SU-DHL-6 (cell line): ENCODE data around the gene NUBPL.

Experiments used
- H2AFZ ChIP-seq: fragments of 200-600 bp; sonication (generic); 2 replicates; pipeline ENCODE4 v1.6.1; 2014; ENCODE audit warnings: low read depth, mild to moderate bottlenecking, moderate library complexity, mixed read lengths, antibody characterized with exemption, low read length; ENCODE audit not compliant: severe bottlenecking
- H3F3A ChIP-seq: fragments of 200-600 bp; shearing (Covaris generic); 2 replicates; pipeline ENCODE4 v1.6.0; 2016; ENCODE audit warnings: antibody characterized with exemption, mild to moderate bottlenecking; ENCODE audit not compliant: insufficient read depth
- H3K27ac ChIP-seq: fragments of 200-600 bp; sonication (generic); 2 replicates; pipeline ENCODE4 v1.5.1; 2016; ENCODE audit warnings: low read depth, mild to moderate bottlenecking, low read length, moderate library complexity, mixed read lengths
- H3K27me3 ChIP-seq: fragments of 200-600 bp; sonication (generic), shearing (Covaris generic); 2 replicates; pipeline ENCODE4 v1.6.0; 2014; ENCODE audit warnings: mild to moderate bottlenecking, low read length
- H3K36me3 ChIP-seq: fragments of 200-600 bp; sonication (generic); 2 replicates; pipeline ENCODE4 v1.6.1; 2014; ENCODE audit warnings: mild to moderate bottlenecking, low read length, mixed read lengths
- H3K4me2 ChIP-seq: fragments of 300-600, 200-600 bp; shearing (Covaris generic), sonication (generic); 2 replicates; pipeline ENCODE4 v1.6.0; 2014; ENCODE audit warnings: low read length, low read depth, mild to moderate bottlenecking; ENCODE audit not compliant: poor library complexity, severe bottlenecking
- H3K4me3 ChIP-seq: fragments of 200-600 bp; sonication (generic); 2 replicates; pipeline ENCODE4 v1.5.1; 2014; ENCODE audit warnings: antibody characterized with exemption, low read length, mild to moderate bottlenecking, mixed read lengths; ENCODE audit not compliant: insufficient read depth, poor library complexity, severe bottlenecking
- H3K79me2 ChIP-seq: fragments of 200-600 bp; sonication (generic); 2 replicates; pipeline ENCODE4 v1.6.1; 2014; ENCODE audit warnings: mild to moderate bottlenecking, low read length, moderate library complexity; ENCODE audit not compliant: insufficient read depth
- H3K9ac ChIP-seq: fragments of 200-600 bp; sonication (generic); 2 replicates; pipeline ENCODE4 v1.7.0; 2014; ENCODE audit warnings: mild to moderate bottlenecking, low read length
- H3K9me2 ChIP-seq: fragments of 200-600 bp; sonication (generic); replicated peaks from 2 replicates; pipeline ENCODE4 v1.6.1; 2014; ENCODE audit warnings: low read length; ENCODE audit not compliant: insufficient read depth
- H3K9me3 ChIP-seq: fragments of 200-600 bp; sonication (generic); 2 replicates; pipeline ENCODE4 v1.6.1; 2014; ENCODE audit warnings: low read length, mixed read lengths; ENCODE audit not compliant: insufficient read depth
- H4K20me1 ChIP-seq: fragments of 200-600 bp; sonication (generic); 2 replicates; pipeline ENCODE4 v1.6.1; 2014; ENCODE audit warnings: low read depth, mild to moderate bottlenecking, antibody characterized with exemption, low read length, moderate library complexity, mixed read lengths
- EZH2phosphoT487 ChIP-seq: fragments of 200-600 bp; sonication (generic), shearing (Covaris generic); conservative IDR thresholded peaks from 2 replicates; pipeline ENCODE4 v1.6.1; 2018; ENCODE audit warnings: mild to moderate bottlenecking, antibody characterized with exemption, low read length, moderate library complexity, mixed read lengths
- TF ChIP-seq, protein P1 (sequence below): fragments of 200-600 bp; sonication (generic); IDR thresholded peaks from one replicate; pipeline ENCODE4 v1.5.1; 2017; ENCODE audit warnings: antibody characterized with exemption, mild to moderate bottlenecking, low read length, moderate library complexity; ENCODE audit not compliant: insufficient read depth, poor library complexity, severe bottlenecking

Gene NUBPL

GRCh38 chr14:31895646-31896045, 334.4 kb downstream of the NUBPL start:
- Histone ChIP-seq H3K9me3 (no peaks in the 10 kb centered on the region), H3K79me2 (no peaks in the 10 kb centered on the region), H3K4me3 (no peak overlapping the region), H3K9ac (no peak overlapping the region), H2AFZ (no peak overlapping the region), H3K27me3 (no peaks in the 10 kb centered on the region), H3K9me2 (no peaks in the 10 kb centered on the region), H3K27ac (no peak overlapping the region), H3K36me3 (no peaks in the 10 kb centered on the region), H3F3A (no peaks in the 10 kb centered on the region), H4K20me1 (no peaks in the 10 kb centered on the region), H3K4me2 (no peak overlapping the region)
- no peak for TF ChIP-seq EZH2phosphoT487
- TF ChIP-seq, protein P1, sequence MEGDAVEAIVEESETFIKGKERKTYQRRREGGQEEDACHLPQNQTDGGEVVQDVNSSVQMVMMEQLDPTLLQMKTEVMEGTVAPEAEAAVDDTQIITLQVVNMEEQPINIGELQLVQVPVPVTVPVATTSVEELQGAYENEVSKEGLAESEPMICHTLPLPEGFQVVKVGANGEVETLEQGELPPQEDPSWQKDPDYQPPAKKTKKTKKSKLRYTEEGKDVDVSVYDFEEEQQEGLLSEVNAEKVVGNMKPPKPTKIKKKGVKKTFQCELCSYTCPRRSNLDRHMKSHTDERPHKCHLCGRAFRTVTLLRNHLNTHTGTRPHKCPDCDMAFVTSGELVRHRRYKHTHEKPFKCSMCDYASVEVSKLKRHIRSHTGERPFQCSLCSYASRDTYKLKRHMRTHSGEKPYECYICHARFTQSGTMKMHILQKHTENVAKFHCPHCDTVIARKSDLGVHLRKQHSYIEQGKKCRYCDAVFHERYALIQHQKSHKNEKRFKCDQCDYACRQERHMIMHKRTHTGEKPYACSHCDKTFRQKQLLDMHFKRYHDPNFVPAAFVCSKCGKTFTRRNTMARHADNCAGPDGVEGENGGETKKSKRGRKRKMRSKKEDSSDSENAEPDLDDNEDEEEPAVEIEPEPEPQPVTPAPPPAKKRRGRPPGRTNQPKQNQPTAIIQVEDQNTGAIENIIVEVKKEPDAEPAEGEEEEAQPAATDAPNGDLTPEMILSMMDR = no peak

DNA sequence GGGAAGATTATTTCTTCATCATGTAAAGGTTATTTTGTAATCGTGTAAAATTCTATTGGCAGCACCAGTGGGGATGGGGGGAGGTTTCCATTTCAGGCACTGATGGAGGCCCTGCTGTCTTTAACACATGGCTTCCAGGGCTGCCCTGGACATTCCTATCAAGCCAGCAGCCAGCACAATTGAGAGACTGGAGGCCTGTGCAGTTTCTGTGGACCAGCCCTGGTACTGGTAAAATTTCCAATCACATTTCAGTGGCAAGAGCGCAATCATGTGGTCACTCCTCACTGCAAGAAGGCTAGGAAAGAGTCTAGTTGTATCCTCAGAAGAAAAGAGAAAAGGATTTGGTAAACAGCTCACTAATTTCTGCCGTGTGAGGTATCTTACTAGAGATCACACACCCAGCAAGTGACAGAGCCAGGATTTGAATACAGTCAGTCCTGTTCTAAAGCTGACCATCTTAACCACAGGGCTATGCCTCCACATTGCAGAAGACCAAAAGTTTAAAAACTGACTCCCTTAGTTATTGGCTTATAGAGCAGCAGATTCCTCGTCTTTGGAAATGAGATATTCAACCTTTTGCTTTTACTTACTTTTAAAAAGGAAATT, 336.5 kb downstream of the NUBPL start:
- H3K9ac ChIP-seq = no peak overlapping the region

GRCh38 chr14:31898838-31899528, 337.8 kb downstream of the NUBPL start:
- Histone ChIP-seq H3K9ac (no peak overlapping the region), H3K36me3 (no peaks in the 10 kb centered on the region), H4K20me1 (no peaks in the 10 kb centered on the region), H3F3A (no peaks in the 10 kb centered on the region), H3K9me2 (no peaks in the 10 kb centered on the region), H3K9me3 (no peaks in the 10 kb centered on the region), H3K4me2 (no peak overlapping the region), H3K79me2 (no peaks in the 10 kb centered on the region), H2AFZ (no peak overlapping the region), H3K27me3 (no peaks in the 10 kb centered on the region), H3K4me3 (no peak overlapping the region), H3K27ac (no peak overlapping the region)
- TF ChIP-seq, protein P1 = no peak
- no peak for TF ChIP-seq EZH2phosphoT487

More for the DNA sequence above, 336.5 kb downstream of the NUBPL start:
- Histone ChIP-seq H4K20me1 (no peaks in the 10 kb centered on the region), H3K27me3 (no peaks in the 10 kb centered on the region), H3K27ac (no peak overlapping the region), H2AFZ (no peak overlapping the region), H3K36me3 (no peaks in the 10 kb centered on the region), H3K4me2 (no peak overlapping the region), H3F3A (no peaks in the 10 kb centered on the region), H3K4me3 (no peak overlapping the region), H3K9me2 (no peaks in the 10 kb centered on the region), H3K9me3 (no peaks in the 10 kb centered on the region), H3K79me2 (no peaks in the 10 kb centered on the region)
- TF ChIP-seq, protein P1 = no peak
- no peak for TF ChIP-seq EZH2phosphoT487
